Measurements from ENCODE around the gene CELF2. TPM values are rescaled to one million over a fixed set of nuclear protein-coding genes. Genes with fewer than 3 reads are reported as not detected.

Gene CELF2
- polyA plus RNA-seq, 4 donors, result 9.6 to 20.5 (median 13.8) TPM

DNA sequence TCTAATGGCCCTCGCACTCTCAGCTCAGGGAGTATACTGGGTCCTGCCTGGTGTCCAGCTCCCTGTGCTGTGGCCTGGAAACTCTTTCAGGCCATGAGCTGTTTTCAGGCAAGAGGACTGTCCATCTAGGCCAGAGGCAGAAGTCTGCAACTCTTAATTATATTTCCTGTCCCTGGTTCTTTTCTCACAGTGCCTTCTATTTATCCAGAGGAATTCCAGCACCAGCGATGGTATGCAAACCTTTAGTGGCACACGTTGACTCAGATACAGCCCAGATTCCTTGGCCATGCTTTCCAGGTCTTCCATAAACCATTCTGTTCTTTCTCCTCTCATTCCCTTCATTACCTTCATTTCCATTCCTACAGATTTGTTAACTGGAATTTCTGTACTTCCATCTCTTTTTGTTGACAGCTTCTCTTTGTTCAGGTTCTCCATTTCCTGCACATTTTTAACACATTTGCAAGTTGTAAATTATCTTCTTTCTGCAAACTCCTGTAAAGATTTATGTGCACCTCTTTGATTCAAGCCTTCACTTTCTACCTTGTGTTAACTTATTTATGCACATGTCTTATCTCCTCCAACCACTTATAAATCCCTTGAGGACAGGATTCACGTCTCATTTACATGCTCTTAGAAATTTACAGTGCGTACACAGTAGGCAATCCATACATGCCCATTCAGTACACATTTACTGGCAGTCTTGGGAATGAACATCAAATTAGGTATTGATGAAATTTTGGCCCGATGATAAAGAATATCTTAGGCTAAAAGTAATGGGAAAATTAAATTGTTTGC, 172.1 kb downstream of the CELF2 start:
- no peak for DNase-seq (ENCODE audit: low read depth in 4 of 4, low spot score in 3 of 4)

DNA sequence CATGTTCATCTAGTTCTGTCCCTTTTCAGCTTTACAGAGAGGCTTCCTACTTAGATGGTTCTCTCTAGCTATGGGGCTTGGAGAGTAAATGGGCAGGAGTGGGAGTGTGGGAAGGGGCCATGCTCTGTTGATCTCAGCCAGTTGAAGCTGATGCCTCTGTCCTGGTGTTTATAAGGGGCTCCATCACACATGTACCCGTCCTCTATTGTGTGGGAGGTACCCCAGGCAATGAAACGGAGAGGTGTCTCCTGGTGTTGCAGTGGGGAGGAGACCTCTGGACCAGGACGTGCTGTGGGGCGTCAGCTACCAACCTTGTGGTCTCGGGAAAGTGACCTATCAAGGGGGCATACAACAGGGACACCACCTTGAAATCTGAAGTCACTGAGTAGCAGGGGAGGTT, 173.5 kb downstream of the CELF2 start:
- no peak for DNase-seq (ENCODE audit: low read depth in 4 of 4, low spot score in 3 of 4)

DNA sequence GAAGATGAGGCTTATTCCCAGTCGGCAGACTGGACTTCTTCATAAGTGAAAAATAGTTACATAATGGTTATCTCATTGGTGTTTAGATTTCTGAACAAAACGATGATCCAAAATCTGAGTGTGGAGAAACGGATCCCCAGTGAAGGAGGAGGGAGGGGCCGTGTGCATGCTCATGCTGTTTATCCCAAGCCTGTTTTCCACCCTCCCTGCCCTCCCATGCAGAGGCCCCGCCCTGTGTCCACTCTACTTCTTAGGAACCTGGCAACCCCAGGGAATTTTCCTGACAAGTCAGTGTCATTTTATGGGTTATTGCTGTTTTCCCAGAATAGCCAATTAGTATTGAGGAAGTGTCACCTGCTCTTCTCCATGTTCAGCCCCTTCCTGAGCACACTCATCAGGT, 174.0 kb downstream of the CELF2 start:
- DNase-seq (ENCODE audit: low read depth in 4 of 4, low spot score in 3 of 4), result no peak

DNA sequence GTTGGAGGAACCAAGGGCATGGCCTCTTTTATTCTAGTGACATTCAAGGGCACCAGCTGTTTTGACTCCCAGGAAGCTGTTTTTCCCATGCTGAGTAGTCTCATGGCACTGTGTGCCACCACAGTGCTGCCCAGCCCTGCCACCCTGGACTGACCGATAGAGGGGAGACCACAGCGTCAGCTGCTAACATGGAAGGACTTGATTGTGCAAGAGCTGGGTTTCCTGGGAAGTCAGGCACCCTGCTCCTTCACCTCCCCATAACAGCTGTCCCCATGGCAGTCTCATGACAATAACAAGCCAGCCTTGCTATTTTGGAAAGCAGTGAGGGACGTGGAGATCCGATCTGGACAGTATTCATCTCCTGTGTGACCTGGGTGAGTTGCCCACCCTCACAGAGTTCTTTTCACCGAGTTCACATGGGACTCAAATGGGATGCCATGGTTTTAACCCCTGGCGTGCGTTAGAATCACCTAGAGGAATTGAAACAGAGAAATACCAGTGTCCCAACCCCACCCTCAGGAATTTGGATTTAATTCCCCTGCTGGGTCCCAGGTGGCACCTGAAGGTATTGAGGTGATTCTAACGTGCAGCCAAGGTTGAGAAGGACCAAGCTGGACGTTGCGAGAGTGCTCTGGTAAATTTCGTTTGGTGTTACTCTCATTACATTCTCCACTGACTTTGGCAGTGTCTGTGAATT, 174.8 kb downstream of the CELF2 start:
- DNase-seq (ENCODE audit: low read depth in 4 of 4, low spot score in 3 of 4), result no peak

DNA sequence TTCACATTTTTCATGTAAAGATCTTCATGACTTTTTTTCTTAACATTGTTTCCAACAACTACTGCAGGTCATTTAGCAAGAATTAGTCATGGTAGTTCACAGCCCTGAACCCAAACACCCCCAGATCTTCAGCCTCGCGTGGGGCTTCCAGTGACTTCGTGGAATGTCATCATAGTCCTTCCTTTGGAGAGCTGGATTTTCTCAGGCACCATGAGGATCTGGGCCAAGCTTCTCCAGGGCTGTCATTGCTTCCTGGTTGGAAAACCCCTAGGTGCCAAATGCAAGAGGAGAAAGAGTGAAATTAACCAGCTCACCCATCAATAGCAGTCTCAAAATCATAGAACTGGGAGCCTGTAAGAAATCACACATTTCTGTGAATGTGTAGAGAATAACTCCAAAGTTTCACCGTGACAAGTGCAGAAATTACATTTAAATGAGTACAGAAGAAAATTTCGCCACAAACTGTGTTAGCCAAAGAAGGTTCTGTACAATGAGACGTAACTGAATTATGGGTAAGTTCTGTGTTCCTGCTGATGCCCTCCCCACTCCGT, 175.4 kb downstream of the CELF2 start:
- DNase-seq (ENCODE audit: low read depth in 4 of 4, low spot score in 3 of 4), result no peak

DNA sequence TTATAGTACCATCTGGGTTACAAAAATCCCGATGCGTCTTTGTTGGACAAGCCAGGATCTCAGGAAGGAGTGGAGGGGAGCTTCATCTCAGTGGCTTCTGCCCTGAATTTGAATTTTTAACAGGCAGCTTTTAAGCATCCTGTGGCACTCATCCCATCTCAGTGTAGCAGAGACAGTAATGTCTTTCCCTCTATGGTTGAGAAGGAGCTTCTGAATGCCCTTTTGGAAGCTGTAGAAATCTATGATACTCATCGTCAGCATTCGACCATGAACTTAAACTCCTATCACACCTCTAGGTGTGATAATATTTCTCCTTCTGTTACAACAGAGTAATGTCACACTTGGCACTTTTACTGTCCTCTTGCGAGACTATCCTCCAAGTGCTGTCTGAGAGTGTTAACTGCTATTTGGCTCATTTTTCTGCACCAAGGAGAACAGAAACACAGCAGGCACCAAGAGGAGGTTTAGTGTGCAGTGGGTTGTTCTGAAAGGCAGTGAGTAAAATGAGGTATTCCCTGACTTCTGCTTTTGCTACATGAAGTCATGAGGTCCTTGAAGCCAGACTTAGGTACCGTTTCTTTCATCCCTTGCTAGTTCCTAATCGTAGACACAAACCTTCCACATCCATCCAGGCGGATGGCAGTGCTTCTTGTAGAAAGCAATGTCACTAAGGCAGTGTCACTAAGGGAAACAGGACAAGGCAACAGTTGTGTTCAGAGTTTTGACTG, 177.4 kb downstream of the CELF2 start:
- DNase-seq (ENCODE audit: low read depth in 4 of 4, low spot score in 3 of 4), result no peak

DNA sequence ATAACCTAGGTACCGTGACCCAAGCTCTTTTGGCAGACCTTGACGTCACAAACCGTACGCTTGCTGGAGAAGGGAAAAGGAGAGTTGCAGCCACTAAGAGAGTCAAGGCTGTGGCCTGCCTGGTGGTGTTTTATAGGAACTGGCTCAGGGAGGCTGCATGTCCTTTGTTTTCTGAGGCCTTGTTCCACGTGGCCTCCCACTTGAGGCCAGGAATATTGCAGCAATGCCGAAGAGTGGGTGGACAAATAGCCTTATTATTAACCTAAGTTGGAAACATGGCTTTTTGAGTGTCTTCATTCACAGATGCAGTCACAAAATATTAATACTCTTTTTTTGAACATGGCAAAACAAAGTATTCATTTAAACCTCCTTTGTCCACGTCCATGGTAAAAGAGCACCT, 178.0 kb downstream of the CELF2 start:
- DNase-seq (ENCODE audit: low read depth in 4 of 4, low spot score in 3 of 4), result no peak

DNA sequence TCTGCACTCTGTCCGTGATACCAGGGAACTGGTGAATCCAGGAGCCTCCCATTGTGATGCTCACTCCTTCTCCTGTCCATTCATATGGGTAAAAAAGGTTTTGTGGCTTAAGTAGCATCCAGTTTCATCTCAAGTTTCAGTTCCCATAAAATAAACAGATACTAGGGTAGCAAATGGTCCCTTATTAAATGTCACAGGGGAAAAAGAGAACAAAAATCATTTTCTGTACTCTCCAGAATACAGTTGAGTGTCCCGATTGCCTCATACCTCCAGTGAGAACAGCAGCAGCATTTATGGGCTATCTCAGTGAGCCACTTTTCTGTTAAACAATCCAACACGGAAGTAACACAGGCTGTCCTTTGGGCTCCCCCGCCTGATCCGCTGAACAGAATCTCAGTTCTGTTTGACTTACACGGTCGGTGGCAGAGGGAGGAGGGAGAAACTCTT, 179.6 kb downstream of the CELF2 start:
- DNase-seq (ENCODE audit: low read depth in 4 of 4, low spot score in 3 of 4), result no peak

DNA sequence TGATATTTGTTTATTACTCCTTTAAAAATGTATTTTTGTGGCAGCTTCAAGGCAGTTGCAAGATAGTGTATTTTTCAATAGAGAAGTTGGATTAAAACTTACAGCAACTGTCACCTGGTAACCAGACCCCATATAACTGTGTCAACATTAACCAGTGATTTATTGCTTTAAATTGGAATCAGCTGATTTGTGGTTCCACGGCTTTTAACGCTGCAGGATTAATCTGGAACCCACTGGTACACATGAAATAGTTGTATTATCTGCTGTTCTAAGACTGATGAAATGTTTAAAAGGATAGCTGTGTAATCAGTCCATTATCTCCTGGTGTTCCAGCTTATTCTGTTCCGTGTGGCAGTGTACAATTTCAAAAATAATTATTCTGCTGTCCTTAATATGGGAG, 180.2 kb downstream of the CELF2 start:
- no peak for DNase-seq (ENCODE audit: low read depth in 4 of 4, low spot score in 3 of 4)

DNA sequence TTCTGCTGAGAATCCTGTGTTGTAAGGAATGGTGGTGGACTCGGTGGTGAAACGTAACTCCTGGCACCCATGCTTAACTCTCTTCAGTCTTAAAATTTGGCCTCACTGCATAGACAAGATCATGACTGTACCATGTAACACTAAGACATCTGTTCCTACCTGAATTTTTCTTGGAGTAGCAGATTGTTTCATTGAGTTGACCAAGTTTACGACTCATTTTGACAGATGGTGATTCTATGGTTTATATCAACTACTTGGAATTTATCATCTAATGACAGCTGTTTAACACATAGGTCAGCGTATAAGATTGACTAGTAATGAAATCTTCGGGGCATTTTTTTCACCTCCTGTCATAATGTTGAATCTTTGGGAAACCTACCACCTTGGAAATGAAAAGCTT, 184.2 kb downstream of the CELF2 start:
- no peak for DNase-seq (ENCODE audit: low read depth in 4 of 4, low spot score in 3 of 4)

DNA sequence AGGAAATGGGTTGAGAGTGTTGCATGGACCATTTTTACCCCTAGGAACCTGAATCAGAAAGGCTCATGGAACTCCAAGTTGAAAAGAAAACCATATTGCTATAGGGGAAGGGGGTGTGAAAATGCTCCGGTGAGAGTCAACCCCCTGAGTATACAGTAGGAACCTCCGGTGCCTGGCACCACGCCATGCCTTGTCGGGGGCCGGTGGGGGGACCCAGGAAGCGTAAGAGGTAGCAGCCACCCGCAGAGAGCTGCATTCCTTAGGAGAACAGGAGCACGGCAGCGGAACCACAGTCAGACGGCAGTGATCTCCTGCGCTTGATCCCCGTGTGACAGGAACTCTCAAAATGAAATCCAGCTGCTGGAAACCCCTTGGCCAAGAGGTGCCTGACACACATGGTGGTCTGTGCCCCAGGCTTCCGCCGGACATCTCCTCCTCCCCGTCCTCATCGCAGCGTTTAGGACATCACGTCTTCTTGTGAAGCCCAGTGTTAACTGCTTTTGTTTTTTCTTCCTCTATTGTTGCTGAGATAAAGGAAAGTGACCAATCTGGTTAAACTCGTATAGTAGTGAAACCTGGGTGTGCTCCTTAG, 186.8 kb downstream of the CELF2 start:
- peak in 2 of 4 donors; percentile 35 to 40 for DNase-seq (ENCODE audit: low read depth in 4 of 4, low spot score in 3 of 4)

DNA sequence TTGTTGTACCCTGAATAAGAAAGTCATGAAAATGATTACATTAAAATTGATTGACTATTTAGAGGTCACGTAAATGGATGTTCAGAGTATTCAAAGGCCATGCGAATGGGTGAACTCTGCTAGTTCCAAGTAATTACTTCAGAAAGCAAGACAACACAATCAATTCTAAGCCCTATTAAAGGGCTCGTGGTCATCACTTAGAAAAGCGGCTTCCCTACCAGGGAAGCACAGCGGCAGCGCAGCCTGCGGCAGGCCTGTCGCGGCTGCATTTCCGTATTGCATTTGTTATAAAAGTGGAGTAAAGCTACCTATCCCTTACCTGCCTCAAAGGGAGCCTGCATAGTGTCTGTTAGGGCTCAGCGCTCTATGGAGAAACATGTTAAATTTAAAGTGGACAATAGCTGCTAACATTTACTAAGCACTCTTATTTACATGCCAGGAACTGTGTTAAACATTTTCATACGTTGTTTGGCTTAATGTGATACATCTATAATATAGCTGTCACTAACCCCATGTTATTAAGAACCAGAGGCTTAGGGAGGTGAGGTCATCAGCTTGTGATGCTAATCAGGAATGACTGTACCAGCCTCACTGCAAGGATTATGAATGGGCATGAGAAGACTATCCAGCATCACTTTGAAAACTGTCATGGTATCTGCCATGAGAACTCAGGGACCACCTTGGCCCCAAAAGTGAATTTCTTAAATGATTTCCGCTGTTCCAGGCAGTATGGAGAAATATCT, 187.5 kb downstream of the CELF2 start:
- no peak for DNase-seq (ENCODE audit: low read depth in 4 of 4, low spot score in 3 of 4)

DNA sequence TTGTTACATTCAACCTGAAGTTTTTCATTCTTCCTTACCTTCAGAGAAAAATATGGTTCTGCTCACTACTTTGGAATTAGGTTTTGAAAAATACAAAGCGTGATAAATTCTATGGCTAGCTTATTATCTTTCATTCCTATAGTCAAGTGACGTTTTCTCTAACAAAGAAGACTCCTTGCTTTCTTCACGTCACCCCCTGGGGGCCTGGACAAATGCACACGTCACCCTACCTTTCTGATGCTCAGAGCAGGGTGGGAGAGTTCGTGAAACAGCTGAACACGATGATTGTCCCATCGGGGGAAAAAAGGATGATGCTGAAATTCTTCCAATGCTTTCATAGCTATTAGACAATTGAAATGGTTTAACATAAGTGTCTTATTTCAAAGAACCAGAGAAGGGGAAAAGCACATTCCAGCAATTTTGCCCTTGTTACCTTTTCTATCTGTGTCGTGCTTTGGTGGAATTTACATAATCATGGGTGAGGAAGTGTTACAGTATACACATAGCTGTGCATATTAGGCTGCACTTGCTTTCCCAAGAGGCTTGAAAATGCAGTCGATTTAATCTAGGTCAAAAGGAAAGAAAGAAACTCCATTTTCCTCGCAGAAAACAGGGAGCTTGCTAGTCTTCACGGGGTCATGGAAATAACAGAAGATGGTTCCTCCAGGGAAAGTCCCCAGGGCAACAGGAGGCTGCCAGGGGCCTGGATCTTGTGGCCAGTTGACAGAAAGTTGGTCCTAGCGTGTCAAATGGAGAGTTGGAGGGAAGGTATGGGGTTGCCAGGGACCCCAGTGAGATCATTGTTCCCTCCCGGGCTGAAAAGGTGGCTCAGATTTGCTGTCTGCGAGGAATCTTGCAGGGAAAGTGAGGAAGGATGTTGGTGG, 189.2 kb downstream of the CELF2 start:
- no peak for DNase-seq (ENCODE audit: low read depth in 4 of 4, low spot score in 3 of 4)

DNA sequence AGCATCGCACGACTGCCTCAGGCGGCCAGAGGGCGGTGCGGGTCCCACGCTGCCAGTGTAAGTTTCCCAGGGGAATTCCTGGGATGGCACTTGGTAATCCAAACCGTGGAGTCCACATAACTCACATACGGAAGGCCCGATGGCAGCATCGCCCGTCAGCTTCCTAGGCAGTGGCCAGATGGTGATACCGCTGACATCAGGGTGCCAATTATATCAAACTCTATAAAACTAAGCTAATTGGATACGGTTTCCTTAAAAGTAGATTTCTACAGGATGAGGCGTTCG, 189.8 kb downstream of the CELF2 start:
- DNase-seq (ENCODE audit: low read depth in 4 of 4, low spot score in 3 of 4), result no peak

DNA sequence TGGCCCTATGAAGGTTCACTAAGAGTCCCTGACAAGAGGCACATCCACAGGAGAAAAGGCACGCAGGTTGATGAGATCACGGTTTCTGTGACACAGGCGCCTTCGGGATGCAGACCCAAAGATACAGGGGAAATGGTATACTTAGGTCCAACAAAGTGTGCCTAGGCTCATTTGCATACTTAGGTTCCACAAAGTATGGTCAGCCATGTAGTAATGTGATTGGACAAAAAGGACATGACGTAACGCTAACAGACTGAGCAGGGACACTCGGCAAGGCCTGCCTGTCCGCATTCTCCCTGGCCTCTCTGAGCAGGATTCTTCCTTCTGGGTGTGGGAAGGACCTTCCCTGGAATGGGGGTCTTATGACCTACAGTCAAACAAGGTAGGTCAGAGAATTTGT, 190.6 kb downstream of the CELF2 start:
- no peak for DNase-seq (ENCODE audit: low read depth in 4 of 4, low spot score in 3 of 4)

DNA sequence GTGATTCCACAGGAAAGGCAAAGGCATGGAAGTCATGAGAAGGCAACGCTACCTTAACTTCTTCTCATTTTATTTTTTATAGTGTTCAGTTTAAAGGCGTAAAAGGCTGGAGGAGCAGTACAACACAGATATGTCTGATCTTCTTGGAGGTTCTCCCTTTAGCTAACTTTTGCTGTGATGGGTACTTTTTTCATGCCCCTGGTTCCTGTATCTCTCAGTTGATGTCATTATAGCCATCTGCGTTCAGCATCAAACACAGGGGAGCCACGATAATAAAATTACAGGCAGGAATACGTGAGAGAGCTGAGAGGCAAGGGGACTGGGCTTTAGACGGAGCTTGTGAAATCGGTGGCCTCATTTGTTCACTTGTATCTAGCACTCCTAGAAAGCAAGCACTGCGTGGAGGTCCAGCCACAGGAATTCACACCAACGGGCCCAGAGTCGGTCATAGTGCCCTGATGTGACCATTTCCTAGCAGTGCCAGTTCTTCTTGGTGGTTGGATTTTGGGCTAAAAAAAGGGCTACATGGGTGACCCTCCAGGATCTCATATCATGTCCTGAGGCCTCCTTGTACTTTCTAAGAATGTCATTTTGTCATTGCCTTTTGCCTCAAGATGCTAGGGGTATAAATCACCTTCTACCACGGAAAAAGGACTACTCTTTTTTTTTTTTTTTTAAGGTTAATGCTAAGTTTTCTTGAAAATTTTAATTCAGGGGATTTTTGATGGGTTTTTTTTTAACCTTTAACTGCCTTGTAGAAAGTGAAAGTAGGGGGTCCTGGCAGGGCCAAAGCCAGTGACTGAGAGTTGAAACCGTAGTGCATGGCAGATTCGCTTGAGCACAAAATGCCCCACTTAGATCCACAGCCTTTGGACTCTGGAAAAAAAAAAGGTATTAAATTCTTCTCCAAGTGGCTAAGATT, 191.5 kb downstream of the CELF2 start:
- no peak for DNase-seq (ENCODE audit: low read depth in 4 of 4, low spot score in 3 of 4)

DNA sequence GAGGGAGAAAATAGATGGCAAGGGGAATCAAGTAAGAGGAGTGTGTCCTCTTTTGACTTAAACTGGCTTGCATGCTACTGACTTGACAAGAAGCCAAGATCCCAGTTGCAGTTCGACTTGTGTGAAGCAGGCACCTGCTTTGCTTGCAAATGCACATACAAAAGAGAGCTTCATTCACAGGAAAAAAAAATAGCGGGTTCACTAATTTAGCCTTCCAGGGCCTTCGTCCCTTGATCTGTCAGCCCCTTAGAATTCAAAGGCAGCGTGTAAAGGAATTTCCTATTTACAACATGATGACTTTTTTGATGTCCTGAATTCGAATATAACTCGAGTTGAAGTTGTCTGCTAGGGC, 192.1 kb downstream of the CELF2 start:
- DNase-seq (ENCODE audit: low read depth in 4 of 4, low spot score in 3 of 4), result no peak

DNA sequence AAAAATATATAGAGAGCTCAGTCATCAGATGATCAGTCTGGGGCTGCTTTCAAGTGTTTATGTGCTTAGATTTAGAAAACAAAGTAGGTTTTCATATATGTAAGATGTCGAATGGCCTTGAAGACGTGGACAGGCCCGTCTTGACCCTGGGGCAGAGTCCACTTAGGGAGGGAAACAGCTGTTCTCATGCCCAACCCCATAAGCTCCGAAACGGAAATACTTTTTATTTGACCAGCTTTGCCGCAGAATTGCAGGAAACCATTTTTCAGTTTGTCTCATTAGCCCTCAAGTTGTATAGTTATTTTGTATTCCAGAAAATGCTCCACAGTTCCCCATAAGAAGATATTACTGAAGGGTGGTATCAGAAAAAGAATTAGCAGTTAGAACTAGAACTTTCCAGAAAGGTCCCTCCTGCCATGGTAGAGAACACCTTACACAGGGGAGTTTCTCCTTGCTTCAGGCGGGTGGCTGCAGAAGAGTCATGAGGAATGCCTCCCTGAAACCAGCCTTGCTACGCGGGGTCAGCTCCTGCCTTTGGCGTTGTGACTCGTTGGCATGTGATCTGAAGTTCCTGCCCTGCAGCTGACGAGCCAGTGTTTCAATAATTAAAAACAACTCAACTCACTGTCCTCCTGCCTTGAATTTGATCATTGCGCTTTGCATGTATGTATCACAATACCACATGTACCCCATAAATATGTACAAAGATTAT, 192.7 kb downstream of the CELF2 start:
- DNase-seq (ENCODE audit: low read depth in 4 of 4, low spot score in 3 of 4), result no peak

All from left renal pelvis (tissue), 4 donors.